HUDEP-2 (cell line): Measurements from ENCODE around the gene MDFIC2.
"Not testable (repeated sequence)": the region's sequence is repeated elsewhere in the genome, so short reads cannot be mapped to it uniquely, and the experiment has no call there.

Experiments used
- DNase-seq, 76 experiments: peaks; one replicate each; lab custom pipeline; 2025; ENCODE audit not compliant: unreplicated experiment in 76 of 76; lab: John Stamatoyannopoulos, UW

MDFIC2 gene

DNA sequence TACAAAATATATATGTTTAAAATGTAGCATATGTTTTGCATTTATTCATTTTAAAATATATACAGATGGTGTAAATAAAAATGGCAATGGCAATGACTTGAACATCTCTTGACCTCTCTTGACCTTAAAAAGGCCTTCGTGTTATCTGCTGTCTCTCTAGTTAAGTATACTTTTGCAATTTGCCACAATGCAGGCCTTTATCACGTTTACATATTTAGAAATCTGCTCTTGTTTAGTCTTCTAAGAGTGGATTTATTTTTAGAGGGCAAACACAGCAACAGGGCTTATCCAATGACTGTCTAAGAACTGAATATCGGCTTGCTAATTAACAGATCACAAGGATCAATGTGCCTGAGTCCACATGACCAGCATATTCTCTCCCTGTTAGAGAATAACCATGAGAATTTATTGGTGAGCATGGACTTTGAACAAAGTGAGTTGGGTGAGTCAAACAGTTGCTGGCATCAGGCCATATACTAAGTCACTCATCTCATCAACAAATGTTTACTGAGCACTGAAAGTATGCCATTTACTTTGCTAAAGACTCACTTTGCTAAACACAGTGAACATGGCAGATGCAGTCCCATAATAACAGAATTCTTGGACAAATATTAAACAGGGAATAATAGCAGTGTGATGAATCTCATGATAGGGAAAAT is 48.2 kb downstream of the MDFIC2 start:
- no peak for DNase-seq

GRCh38 chr3:70261283-70261682 is 51.2 kb downstream of the MDFIC2 start:
- no peak for DNase-seq

GRCh38 chr3:70256566-70256965 is 55.9 kb downstream of the MDFIC2 start:
- DNase-seq = no peak

- DNase-seq = no peak
Observed at GRCh38 chr3:70250492-70250891, 61.9 kb downstream of the MDFIC2 start.

DNA sequence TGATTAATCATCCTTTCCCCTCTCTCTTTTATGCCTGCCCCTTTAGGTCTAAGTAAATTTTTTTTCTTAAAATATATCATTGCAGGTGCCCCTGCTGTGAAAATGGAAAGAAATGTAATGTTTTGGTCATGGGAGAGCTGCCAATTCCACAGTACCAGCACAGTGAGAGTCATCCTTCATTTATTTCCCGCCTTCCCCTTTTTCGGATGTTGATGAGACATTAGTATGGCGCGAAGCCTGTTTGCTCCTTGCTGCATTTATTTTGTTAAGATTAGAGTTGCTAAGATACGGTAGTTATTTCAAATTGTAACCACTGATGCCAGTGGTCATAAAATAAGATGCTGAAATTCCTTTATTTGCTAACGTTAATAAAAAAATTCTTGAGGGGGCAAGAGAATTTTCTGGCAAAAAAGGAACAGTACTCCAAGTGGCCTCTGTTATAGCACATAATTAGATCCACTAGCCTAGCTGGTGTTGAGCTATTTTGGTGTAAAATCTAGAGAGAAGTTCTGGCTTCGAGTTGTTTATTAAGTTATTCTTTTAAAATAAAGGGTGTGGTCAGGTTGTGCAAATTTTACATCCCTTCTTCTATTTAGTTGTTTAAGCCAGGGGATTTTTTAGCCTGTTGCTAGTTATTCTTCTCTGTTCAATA is 62.8 kb downstream of the MDFIC2 start:
- no peak for DNase-seq

GRCh38 chr3:70248856-70249255 is 63.6 kb downstream of the MDFIC2 start:
- no peak for DNase-seq

DNA sequence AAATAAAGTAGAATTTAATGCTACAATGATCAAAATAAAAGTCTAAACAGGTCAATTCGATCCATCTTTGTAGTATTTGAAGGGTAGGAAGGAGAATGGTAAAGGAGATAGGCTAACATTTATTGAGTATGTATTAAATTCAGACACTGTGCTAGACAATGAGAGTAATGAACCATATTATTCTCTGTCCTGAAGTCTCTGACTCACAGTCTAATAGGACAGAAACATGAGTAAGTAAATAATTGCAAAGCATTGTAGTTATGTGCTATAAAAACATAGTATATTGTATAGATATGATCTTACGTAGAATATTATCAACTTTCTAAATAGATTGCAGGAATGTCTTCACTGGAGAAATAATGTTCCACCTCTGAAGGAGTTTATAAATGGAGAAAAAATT is 64.5 kb downstream of the MDFIC2 start:
- DNase-seq = no peak

GRCh38 chr3:70245746-70246525 is 66.5 kb downstream of the MDFIC2 start:
- DNase-seq = no peak

GRCh38 chr3:70244422-70244821 is 68.0 kb downstream of the MDFIC2 start:
- DNase-seq = no peak

GRCh38 chr3:70242297-70242882 is 70.0 kb downstream of the MDFIC2 start:
- DNase-seq = no peak

GRCh38 chr3:70233812-70234211 is 78.6 kb downstream of the MDFIC2 start:
- no peak for DNase-seq

DNA sequence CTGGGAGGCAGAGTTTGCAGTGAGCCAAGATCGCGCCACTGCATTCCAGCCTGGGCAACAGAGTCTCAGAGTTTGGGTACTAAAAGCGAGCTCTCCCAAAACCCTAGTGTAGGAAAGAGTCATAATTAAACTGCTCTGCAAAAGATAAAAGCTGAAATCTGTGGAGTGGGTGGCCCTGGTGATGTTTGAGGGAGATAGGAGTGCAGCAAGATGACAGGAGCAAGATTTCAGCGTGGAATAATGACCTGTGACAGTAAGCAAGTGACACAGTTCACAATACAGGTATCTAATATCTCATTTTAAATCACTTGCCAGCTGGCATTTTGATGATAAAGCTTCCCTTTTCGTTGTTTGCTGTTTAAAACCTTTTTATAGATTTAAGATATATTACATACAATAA is 79.3 kb downstream of the MDFIC2 start:
- DNase-seq = no peak

GRCh38 chr3:70231266-70231701 is 81.2 kb downstream of the MDFIC2 start:
- DNase-seq = no peak

DNA sequence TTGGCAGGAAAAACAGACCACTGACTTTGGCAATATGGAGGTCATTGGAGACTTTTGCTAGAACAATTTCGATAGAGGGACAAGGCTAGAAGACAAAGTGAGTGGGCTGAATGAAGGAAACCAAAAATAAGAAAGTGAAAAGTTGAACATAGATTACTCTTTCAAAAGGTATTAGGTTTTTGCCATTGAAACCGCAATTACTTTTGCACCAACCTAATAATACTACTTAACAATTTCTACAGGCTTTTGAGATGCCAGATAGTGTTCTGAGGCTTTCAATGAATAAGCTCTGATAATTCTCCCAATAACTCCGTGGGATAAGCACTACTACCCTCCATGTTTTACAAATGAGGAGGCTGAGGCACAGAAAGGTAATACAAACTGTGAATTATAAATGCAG is 85.0 kb downstream of the MDFIC2 start:
- DNase-seq = no peak

DNA sequence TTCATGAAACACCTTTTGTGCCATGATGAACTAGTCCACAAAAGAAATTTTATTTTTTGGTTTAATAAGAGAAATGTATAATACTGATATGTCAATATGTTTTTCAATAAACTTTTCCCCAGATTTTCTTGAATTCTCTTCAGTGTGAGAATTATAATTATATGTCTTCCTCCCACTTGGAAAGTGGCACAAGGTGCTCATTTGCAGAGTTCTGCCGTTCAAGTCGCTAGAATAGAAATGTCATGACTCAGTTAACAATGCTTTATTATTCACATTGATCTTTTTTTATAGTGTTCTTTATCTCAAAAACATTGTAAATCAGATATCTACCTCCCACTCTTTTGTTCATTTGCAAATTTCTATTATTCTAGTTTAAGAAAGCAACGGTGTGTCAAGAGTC is 87.3 kb downstream of the MDFIC2 start:
- no peak for DNase-seq

GRCh38 chr3:70224337-70224736 is 88.1 kb downstream of the MDFIC2 start:
- DNase-seq = no peak

- DNase-seq = no peak
Observed at GRCh38 chr3:70218471-70218870, 94.0 kb downstream of the MDFIC2 start.

DNA sequence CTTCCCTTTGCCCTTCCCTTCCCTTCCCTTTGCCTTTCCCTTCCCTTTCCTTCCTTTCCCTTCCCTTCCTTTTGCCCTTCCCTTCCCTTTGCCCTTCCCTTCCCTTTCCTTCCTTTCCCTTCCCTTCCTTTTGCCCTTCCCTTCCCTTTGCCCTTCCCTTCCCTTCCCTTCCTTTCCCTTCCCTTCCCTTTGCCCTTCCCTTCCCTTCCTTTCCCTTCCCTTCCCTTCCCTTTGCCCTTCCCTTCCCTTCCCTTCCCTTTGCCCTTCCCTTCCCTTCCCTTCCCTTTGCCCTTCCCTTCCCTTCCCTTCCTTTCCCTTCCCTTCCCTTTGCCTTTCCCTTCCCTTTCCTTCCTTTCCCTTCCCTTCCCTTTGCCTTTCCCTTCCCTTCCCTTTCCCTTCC is 101.2 kb downstream of the MDFIC2 start:
- DNase-seq = not testable (repeated sequence)

- no peak for DNase-seq
Observed at GRCh38 chr3:70201975-70202374, 110.5 kb downstream of the MDFIC2 start.

- DNase-seq = no peak
Observed at GRCh38 chr3:70189884-70190473, 122.5 kb downstream of the MDFIC2 start.

- DNase-seq = no peak
Observed at GRCh38 chr3:70186221-70186620, 126.2 kb downstream of the MDFIC2 start.
